ENCODE data around the gene ZNF134. TPM values are rescaled to one million over a fixed set of nuclear protein-coding genes. Genes with fewer than 3 reads are reported as not detected.

Gene ZNF134
- total RNA-seq, 4 donors from 2014 or later, result 7.5 to 14.9 (median 10.4) TPM

DNA sequence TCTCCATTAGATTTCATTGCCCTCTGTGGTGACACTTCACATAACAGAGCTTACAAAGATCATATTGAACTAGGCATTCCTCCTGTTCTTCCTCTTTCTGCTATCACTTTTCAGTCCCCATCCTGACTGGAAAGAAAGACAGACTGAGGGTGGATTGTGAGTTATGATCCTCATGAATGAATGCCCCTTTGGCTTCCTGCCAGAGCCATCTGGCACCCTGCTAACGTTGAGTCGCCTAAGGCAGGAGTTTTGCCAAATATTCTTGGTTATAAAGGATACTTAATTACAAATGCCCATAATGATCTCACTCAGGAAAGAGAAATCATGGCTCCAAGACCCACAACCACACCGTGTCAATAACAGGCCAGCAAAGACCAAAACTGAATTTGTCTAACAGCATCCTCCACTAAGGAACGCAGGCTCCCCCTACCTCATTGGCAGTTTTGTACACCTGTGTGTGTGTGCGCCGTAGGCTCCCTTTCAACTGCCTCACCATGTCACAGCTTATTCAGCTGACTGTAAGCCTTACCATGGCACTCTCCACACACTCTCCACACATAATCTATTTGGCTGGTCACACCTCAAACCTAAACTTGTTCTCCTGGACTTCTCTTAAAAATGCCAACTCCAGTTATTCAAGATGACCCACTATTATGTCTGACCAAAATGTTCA, 34.4 kb downstream of the ZNF134 start:
- Histone ChIP-seq H3K27me3 (no peaks in the 10 kb centered on the region), H3K4me1 (peaks cover 0 to 14% (median 0%) of the 10 kb centered on the region in 3 donors), H3K4me3 (no peak overlapping the region), H3K27ac (no peak overlapping the region), H3K36me3 (no peaks in the 10 kb centered on the region), H3K9me3 (peaks cover 0 to 48% (median 5%) of the 10 kb centered on the region in 3 donors)
- WGBS, 2 donors, result 48 to 65% methylated on average over 6 of the region's 6 CpGs
- intact Hi-C loops (cut with DNase I), result no loop called here
- TF ChIP-seq POLR2A (IDR thresholded peaks at IDR 0.05), result no peak
- TF ChIP-seq, protein P1, sequence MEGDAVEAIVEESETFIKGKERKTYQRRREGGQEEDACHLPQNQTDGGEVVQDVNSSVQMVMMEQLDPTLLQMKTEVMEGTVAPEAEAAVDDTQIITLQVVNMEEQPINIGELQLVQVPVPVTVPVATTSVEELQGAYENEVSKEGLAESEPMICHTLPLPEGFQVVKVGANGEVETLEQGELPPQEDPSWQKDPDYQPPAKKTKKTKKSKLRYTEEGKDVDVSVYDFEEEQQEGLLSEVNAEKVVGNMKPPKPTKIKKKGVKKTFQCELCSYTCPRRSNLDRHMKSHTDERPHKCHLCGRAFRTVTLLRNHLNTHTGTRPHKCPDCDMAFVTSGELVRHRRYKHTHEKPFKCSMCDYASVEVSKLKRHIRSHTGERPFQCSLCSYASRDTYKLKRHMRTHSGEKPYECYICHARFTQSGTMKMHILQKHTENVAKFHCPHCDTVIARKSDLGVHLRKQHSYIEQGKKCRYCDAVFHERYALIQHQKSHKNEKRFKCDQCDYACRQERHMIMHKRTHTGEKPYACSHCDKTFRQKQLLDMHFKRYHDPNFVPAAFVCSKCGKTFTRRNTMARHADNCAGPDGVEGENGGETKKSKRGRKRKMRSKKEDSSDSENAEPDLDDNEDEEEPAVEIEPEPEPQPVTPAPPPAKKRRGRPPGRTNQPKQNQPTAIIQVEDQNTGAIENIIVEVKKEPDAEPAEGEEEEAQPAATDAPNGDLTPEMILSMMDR (IDR thresholded peaks at IDR 0.05), result no peak
- DNase-seq, result no peak

DNA sequence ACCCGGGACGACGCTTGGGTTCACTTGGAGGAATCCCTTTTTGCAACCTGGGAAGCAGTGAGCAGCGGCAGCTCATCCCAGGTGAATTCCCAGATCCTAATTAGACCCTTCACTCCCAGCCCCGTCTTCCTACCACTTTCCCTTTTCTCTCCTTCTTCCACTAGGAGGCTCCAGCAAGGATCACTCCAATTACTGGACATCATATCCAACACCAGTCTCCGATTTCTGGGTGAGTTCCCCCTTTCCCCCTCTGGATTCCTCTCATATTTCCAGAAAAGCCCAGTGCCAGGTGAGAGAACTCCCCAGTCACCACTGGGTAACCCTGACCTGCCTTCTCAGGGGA, 37.6 kb downstream of the ZNF134 start:
- no peak for DNase-seq
- Histone ChIP-seq H3K36me3 (no peaks in the 10 kb centered on the region), H3K4me3 (peak overlapping the region in 1 of 4 donors; percentile 4), H3K9me3 (peaks cover 0 to 40% (median 0%) of the 10 kb centered on the region in 3 donors), H3K27ac (peak overlapping the region in 1 of 4 donors; percentile 26), H3K27me3 (peaks cover 0 to 12% (median 0%) of the 10 kb centered on the region in 4 donors), H3K4me1 (peaks cover 0 to 14% (median 0%) of the 10 kb centered on the region in 3 donors)
- 33 to 47% methylated on average over 6 of the region's 6 CpGs for WGBS, 2 donors
- TF ChIP-seq POLR2A (IDR thresholded peaks at IDR 0.05), result no peak
- TF ChIP-seq, protein P1 (IDR thresholded peaks at IDR 0.05), result no peak
- intact Hi-C loops (cut with DNase I), result no loop called here

DNA sequence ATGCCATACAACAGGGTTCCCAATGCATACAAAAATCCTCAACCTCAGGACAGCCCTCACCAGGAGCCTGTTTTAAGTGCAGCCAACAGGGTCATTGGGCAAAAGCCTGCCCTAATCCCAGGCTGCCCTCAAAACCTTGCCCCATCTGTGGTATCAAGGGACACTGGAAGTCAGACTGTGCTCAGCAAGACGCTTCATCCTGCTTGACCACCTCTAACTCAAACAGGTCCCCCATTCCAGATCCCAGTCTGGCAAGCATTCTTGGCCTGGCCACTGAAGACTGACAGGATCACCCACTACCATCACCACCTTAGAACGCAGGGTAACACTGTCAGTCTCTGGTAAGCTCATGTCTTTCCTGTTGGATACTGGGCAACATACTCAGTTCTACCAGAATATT, 39.6 kb downstream of the ZNF134 start:
- no peaks in the 10 kb centered on the region for H3K36me3 ChIP-seq
- WGBS, 2 donors, result 74 to 78% methylated on average over 2 of the region's 2 CpGs

DNA sequence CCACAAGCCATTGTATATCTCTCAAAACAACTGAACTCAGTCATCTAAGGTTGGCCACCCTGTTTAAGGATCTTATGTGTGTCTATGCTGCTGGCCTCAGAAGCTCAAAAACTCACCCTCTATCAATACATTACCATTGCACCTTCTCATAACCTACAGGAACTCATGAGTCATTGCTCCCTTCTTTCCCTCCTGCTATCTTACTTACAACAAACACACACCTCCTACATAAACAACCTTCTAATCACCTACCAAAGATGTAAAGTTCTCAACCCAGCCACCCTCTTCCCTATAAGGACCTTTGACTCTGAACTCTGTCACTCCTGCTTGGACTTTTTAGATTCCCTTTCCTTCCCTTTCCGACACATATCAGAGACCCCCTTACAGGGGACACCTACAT, 41.4 kb downstream of the ZNF134 start:
- Histone ChIP-seq H3K27me3 (peaks cover 0 to 31% (median 0%) of the 10 kb centered on the region in 4 donors), H3K36me3 (no peaks in the 10 kb centered on the region), H3K27ac (no peak overlapping the region), H3K4me1 (peaks cover 0 to 14% (median 0%) of the 10 kb centered on the region in 3 donors), H3K4me3 (no peak overlapping the region), H3K9me3 (peaks cover 0 to 23% (median 0%) of the 10 kb centered on the region in 3 donors)
- 75 to 100% methylated on average over 1 of the region's 1 CpG for whole genome bisulfite sequencing, 2 donors
- no peak for TF ChIP-seq POLR2A (IDR thresholded peaks at IDR 0.05)
- TF ChIP-seq, protein P1 (IDR thresholded peaks at IDR 0.05), result no peak
- intact Hi-C loops (cut with DNase I), result no loop called here
- DNase-seq, result no peak

More for the DNA sequence above, 39.6 kb downstream of the ZNF134 start:
- intact Hi-C loops (cut with DNase I), result no loop called here
- Histone ChIP-seq H3K4me3 (no peak overlapping the region), H3K27me3 (peaks cover 0 to 18% (median 0%) of the 10 kb centered on the region in 4 donors), H3K4me1 (peaks cover 0 to 14% (median 0%) of the 10 kb centered on the region in 3 donors), H3K27ac (no peak overlapping the region), H3K9me3 (peaks cover 0 to 24% (median 0%) of the 10 kb centered on the region in 3 donors)
- DNase-seq, result no peak
- TF ChIP-seq, protein P1 (IDR thresholded peaks at IDR 0.05), result no peak

DNA sequence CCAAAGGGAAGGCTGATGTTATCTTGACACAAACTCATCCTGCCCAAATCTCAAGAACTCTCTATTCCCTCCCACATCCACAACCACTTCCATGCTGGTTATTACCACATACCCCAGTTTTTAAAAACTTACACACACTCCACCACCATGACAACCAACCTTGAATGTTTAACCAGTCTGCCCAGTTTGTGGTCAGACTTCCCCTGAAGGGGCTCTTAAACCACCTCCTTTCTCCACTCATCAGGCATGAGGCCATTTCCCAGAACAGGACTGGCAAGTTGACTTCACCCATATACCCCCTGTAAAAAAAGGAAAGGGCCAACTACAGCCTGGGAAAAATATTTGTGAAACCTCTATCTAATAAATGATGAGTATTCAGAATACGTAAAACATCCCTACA, 42.3 kb downstream of the ZNF134 start:
- no peak overlapping the region for H3K4me3 ChIP-seq
- TF ChIP-seq, protein P1 (IDR thresholded peaks at IDR 0.05), result no peak
- TF ChIP-seq POLR2A (IDR thresholded peaks at IDR 0.05), result no peak
- DNase-seq, result no peak
- H3K27me3 ChIP-seq, result peaks cover 0 to 34% (median 0%) of the 10 kb centered on the region in 4 donors
- no peak overlapping the region for H3K27ac ChIP-seq
- intact Hi-C loops (cut with DNase I), result no loop called here
- H3K4me1 ChIP-seq, result peaks cover 0 to 6% (median 0%) of the 10 kb centered on the region in 3 donors
- H3K36me3 ChIP-seq, result no peaks in the 10 kb centered on the region
- WGBS, 2 donors, result 53 to 71% methylated on average over 1 of the region's 1 CpG
- H3K9me3 ChIP-seq, result peaks cover 0 to 22% (median 0%) of the 10 kb centered on the region in 3 donors
